Endometrium (tissue), 2 donors: ENCODE data around the gene LRRC45.

ENCODE experiments used
- FAIRE-seq: peaks from 2 replicates; lab custom pipeline; 2012; peaks lifted over from hg19 to GRCh38; lab: Jason Lieb, UNC
- donor health status: control.
- donor health status: control.

The LRRC45 gene

DNA sequence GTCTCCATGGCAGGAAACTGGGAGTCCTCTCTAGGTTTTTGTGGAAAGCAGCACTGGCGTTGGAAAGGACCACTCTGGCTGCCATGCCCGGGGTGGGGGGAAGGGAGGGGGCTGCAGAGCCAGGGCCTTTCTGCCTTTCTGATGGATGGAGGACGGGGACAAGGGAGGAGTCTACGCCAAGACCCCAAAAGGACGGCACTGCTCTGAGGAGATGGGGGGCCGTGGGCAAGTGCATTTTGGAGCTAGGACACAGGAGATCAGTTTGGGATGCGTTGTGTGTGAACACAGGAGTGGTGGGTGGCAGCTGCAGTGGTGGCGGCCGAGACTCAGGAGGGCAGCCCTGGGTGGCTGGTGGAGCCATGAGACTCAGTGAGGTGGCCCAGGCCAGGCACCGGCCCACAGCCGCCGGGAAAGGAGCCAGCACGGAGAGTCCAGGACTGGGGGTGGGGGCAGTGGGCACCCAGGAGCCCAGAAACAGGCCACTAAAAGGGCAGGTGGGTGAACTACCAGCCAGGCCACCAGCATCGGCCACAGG lies 2.5 kb upstream of the LRRC45 start:
- FAIRE-seq: no peak

DNA sequence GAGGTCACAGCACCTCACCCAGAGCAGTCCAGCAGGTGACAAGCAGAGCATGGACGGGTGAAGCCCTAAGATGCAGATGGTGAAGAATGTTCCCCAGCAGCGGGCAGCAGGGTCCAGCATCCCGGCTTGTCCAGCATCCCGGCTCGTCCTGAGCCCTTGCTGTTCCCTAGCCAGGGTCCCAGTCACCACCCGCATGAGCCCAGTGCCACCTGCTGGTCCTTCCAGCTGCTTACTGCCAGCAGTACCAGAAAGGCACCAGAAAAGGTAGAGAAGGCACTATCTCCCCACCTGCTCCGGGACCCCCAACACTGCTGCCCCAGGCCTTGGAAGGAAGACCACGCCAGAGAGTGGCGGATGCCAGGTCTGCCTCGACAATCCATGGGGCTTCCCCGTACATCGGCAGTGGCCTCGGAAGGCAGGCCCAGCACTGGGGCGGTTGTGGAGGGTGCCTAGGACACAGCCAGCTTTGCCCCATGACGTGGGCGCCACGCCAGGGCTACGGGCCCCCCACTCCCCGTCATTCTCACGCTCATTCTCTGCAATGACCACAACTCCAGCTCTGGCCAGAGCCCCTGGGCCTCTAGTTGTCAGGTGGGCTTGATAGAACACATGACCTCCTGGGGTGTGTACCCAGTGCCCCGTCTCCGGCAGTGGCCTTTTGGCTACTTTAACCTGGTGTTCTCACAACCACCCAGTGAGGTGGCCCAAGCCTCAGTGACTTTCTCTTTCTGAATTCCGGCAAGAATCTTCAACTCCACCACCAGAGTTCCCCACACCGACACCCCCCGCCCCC lies 1.8 kb upstream of the LRRC45 start:
- no peak for FAIRE-seq

DNA sequence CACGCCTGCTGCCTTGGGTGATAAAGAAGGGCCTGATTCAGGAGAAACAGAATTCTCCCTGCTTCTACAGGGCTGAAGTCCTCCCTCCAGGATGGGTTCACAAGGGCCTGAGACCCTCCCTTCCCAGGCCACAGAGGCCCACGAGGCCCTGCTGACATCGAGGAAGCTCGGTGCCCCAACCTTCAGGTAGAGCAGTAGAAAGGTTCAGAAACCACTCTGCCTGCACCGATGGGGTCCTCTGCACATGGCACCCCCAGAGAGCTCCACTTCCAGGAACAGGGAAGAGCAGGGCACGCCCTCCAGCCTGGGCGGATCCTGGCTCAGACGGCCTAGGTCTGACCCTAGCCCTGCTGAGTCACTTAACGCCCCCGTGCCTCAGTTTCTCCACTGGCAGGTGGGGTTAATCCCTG lies 1.2 kb upstream of the LRRC45 start:
- FAIRE-seq: no peak

DNA sequence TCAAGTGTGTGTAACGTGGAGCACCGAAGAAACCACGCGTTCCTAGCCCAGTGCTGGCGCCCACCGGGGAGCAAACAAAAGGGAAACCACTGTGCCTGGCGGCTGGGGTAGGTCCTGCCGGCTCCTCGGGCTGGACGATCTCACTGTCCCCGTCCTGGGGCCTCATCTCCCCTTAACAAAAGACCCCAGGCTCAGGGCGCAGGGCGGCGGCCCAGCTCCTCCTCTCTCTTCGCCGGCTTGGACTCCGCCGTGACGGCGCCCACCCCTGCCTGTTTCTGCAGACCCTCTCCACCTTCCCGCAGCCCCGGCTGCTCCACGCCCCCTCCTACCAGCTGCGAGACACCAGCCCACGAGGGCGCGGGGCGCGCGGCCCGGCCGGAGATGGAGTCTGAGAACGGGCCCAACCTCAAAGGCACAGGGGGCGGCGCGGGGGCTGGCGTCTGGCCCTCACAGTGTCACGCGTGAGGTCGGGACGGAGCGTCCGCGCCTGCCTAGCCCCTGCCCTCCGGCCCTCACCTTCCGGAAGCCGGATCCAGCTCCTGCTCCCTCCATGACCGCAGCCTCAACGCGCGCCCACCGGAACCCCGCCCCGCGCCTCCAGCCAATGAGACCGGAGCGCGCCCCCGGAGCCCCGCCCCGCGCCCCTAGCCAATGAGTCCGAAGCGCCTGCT lies 660 bp upstream of the LRRC45 start, which contains the start of gene CENPX:
CENPX (minus strand) TSS at position 569 of the 671 bp plus-strand sequence; CDS start at position 552, 17 bp downstream.
- no peak for FAIRE-seq

DNA sequence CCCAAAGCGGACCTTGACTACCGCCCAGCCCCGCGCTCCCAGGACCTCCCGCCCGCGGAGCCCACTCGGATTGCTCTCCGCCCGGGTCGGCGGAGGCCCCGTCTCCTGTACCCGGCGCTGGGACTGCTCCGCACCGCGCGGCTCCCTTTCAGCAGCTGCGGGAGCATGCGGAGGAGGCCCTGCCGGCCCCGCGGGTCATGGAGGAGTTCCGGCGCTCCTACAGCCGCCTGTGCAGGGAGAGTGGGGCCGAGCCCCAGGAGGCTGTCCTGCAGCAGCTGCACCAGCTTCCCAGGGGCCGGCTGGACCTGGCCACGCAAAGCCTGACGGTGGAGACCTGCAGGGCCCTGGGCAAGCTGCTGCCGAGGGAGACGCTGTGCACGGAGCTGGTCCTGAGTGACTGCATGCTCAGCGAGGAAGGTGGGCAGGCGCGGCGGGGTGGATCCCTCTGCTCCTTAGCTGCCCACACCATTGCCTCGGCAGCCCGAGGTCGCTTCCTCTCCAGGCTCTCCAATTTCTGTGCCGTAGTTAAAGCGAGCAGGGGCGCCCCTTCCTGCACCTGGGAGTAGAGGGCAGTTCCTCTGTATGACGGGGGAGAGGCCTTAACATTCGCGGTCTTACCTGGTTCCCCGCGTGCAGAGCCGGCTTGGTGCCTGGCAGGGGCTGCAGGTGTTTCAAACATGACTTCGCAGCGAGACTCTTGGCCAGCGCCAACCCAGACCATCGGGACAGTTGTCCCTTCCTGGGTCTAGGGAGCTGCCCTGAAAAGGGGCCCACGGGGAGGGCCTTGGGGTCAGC lies 539 bp downstream of the LRRC45 start:
- FAIRE-seq: no peak

DNA sequence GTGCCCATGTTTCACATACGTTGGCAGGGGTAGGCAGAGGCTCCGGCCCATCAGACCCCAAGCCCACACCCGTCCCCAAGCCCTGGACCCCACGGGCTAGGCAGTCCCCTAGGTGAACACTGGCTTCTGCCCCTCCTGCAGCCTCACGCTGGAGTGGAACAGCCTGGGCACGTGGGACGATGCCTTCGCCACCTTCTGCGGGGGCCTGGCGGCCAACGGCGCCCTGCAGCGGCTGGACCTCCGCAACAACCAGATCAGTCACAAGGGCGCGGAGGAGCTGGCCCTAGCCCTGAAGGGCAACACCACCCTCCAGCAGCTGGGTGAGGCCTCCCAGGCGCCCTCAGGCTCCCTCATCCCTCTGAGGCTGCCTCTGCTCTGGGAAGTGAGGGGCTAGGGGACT lies 1.8 kb downstream of the LRRC45 start:
- no peak for FAIRE-seq

DNA sequence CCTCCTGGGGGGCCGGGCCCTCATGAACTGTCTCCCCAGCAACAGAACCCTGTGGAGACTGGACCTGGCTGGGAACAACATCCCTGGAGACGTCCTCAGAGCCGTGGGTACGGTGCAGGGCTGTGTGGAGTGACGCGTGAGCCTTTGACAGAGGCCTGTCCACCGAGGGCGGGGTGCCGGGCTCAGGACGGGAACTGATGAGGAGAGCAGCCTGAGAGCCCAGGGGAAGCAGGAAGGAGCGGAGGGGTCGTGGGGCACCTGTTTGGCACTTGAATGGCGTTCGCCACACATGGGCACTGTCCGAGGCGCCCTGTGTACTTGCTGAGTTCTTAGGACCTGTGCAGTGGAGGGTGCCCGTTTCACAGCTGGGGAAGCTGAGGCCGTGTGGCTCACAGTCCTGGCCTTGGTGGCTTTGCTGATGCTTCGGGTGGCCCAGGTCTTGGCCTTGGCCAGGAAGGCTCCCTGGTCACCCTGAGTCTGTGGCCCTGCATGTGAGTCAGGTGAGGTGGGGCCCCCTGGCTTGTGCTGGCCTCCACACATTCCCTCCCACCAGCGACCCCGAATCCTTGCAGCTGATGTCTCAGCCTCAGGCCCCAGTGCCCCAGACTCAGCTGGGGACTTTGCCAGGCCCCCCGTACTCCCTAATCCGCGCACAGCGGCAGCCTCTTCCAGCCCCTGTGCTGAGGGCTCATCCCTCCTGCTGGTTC lies 2.4 kb downstream of the LRRC45 start:
- FAIRE-seq: no peak

DNA sequence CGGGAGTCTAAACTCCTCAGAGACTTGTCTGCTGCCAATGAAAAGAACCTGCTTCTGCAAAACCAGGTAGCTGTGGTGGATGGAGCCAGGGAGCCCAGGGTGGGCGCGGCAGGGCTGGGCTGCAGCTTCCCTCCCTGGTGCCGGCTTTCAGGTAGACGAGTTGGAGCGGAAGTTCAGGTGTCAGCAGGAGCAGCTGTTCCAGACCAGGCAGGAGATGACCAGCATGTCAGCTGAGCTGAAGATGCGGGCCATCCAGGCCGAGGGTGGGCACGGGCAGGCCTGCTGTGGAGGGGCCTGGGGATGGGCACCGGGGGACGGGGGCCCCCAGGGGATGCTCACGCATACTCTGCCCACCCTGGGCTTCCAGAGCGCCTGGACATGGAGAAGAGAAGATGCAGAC lies 5.1 kb downstream of the LRRC45 start:
- no peak for FAIRE-seq

DNA sequence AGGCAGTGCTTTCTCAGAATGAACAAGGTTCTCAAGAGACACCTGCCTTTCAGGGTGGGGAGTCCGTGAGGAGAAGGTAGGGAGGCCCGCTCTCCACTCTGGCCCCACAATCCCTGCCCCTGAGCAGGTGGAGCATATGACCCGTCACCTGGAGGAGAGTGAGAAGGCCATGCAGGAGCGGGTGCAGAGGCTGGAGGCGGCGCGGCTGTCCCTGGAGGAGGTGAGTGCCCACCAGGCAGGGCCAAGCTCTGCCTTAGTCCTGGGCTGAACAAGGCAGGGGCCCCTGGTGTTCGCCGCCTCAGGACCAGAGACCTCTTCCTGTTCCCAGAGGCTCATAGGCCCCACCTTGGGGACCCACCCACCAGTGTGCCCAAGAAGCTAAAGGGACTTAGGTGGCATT lies 5.9 kb downstream of the LRRC45 start:
- no peak for FAIRE-seq

DNA sequence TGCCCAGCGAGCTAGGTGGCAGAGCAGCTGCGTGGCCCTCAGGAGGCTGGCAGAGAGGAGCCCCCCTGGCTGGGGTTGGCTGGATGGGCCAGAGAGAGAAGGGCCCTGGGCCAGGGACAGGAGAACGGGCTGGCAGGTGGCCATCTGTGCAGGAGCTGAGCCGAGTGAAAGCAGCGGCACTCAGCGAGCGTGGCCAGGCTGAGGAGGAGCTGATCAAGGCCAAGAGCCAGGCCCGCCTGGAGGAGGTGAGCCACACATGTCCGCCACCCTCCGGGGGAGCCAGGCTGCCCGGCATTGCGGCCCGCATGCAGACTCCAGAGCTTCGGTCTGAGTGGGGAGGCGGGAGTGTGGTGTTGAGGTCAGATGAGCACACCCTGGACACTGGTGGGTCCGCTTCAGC lies 6.3 kb downstream of the LRRC45 start:
- FAIRE-seq: no peak

DNA sequence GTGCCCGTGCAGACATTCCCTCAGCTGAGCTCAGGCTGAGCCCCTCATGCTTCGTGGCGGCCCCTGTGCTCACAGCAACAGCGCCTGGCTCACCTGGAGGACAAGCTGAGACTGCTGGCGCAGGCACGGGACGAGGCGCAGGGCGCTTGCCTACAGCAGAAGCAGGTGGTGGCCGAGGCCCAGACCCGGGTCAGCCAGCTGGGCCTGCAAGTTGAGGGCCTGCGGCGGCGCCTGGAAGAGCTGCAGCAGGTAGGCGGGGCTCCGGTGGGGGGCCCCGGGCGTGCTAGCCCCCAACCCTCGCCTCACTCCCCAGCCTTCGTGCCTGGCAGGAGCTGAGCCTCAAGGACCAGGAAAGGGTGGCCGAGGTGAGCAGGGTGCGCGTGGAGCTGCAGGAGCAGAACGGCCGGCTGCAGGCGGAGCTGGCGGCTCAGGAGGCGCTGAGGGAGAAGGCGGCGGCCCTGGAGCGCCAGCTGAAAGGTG lies 6.9 kb downstream of the LRRC45 start:
- no peak for FAIRE-seq

DNA sequence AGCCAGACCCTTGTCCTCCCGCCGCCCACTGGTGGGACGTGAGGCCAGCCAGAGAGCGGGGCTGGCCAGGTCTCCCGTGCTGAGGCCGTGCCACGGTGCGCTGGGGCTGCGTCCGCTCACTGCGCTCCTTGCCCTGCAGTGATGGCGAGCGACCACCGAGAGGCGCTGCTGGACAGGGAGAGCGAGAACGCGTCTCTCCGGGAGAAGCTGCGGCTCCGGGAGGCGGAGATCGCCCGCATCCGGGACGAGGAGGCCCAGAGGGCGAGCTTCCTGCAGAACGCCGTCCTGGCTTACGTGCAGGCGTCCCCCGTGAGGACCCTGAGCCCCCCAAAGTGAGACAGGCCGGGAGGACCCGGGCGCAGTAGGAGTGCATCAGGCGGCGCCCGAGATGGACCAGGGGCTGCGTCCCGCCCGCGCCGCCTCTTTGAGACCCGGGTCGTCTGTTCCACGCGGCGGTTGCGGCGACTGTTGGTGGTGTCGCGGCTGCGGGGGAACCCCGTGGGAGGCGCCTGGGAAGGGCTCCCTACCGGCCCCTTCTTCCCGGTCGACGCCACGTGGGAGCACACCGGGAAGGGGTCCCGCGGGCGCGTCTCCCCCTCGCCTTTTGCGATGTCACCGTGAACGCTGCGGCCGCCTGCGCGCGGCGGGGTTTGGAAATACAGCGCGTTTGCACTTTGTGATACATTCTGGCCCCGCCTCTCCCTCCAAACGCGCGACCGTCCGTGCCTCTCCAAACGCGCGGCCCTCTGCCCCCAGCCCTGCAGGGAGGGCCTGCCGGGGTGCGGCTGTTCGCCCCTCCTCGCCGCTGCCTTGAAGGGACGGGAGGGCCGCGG lies 7.6 kb downstream of the LRRC45 start:
- FAIRE-seq: no peak

DNA sequence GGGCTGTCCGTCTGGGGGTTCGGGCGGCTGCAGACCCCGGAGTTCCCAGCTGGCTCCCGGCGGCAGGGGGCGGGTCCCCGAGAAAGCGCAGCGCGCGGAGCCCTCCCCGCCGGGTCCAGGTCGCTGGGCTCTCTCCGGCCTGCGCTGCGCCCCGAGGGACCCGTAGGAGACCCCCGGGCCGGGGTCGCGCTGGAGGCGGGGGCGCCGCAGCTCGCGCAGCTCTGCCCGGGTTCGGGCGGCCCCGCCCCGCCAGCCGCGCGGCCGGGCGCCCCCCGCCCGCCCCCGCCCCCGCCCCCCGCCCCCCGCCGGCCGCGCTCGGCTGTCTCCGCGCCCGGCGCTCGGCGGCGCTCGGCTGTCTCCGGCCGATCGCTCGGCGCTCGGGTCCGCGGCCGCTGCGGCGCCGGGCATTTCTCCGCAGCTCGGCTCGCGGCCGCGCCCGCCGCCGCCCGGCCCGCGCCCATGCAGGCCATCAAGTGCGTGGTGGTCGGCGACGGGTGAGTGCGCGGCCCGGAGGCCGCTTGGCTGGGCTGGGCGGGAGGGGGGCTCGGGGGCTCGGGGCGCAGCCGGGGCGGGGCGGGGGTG lies 8.3 kb downstream of the LRRC45 start, which contains the start of gene RAC3:
RAC3 (plus strand) TSS at position 376 of the 582 bp plus-strand sequence; CDS start at position 460, 84 bp downstream.
- no peak for FAIRE-seq

DNA sequence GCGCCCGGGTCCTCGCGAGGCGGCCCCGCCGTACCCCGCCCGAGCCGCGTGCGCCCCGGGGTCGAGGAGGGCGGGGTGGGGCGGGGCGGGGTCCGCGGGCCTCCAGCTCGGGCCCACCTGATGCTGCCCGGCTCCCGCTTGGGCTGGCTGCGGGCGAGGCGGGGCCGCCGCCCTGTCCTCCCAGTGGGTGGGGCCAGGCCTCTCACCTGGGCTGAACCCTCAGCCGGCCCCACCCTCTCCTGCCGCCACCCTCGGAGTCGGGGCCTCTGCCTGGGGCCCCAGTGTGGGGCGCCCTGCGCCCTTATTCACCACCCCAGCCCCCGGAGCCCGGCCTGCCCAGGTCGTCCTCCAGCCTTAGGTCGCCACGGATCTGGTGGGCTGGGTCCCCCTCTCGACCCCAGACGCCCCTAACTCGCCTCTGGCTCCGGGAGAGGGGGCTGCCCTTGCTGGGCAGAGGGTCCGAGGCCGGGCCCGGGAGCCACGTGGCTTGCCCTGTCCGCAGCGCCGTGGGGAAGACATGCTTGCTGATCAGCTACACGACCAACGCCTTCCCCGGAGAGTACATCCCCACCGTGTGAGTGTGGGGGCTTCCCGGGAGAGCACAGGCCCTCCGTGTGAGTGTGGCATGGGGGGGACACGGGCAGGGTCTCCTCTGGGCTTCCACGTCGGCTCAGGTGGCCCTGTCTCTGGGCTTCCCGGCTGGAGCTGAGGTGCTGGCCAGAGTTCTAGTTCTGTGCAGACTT lies 9.0 kb downstream of the LRRC45 start:
- FAIRE-seq: no peak

DNA sequence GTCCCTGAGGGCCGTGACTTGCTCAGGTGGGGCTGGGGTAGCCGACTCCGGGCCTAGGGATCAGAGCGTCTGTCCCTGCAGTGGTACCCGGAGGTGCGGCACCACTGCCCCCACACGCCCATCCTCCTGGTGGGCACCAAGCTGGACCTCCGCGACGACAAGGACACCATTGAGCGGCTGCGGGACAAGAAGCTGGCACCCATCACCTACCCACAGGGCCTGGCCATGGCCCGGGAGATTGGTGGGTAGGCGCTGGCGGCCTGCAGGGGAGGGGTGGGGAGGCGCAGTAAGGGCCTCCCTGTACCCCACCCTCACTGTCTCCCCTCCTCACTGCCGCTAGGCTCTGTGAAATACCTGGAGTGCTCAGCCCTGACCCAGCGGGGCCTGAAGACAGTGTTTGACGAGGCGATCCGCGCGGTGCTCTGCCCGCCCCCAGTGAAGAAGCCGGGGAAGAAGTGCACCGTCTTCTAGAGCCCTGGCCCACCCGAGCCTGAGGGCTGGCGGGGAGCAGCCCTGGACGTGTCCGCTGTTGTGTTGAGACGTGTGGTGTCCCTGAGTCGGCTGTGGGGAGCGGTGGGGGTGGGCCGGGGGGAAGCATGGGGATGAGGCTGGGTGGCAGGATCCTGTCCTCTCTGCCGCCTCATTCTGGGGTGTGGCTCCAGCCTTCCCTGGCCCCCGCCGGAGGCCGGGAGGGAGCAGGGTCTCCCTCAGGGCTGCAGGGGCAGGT lies 10.4 kb downstream of the LRRC45 start:
- no peak for FAIRE-seq

DNA sequence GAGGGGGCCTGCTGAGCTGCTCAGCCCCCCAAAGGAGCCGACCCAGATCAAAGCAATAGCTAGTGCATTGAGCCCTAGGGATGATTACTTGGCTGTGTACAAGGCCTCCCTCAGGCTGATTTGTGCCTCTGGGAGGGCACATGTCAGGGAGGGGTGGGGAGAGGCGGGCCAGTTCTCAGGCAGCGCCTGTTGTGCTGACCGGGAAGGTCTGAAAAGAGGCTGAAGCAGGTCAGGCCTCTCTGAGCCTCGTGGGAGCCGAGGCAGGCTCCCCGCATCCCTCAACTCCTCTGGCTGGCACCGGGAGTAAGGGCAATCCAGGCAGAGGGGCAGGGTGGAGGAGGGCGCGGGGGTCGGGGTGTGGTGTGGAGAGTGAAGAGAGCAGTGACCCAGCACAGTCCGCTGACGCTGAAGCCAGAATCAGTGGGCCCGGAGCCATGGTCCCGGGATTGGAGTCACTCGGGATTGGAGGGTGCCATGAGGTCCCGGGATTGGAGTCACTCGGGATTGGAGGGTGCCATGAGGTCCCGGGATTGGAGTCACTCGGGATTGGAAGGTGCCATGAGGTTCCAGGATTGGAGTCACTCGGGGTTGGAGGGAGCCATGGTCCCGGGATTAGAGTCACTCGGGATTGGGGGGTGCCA lies 11.4 kb downstream of the LRRC45 start:
- no peak for FAIRE-seq

DNA sequence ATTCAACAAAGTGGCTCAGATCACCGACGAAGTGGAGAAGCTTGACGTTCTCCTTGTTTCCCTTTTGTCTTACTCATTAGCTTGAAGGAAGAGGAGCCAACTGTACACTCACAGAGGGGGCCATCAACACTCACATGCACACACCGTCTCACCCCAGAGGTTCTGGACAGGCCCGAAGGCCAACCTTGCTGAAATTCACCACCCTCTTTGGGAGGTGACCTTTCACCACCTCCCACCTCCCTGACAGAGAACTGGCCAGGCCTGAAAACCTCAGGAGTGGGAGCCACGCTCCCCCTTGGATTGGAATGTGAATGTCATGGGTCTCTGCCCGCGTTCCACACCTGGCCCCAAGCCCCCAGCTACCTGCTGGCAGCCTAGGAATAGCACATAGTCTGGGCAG lies 12.4 kb downstream of the LRRC45 start:
- FAIRE-seq: no peak

DNA sequence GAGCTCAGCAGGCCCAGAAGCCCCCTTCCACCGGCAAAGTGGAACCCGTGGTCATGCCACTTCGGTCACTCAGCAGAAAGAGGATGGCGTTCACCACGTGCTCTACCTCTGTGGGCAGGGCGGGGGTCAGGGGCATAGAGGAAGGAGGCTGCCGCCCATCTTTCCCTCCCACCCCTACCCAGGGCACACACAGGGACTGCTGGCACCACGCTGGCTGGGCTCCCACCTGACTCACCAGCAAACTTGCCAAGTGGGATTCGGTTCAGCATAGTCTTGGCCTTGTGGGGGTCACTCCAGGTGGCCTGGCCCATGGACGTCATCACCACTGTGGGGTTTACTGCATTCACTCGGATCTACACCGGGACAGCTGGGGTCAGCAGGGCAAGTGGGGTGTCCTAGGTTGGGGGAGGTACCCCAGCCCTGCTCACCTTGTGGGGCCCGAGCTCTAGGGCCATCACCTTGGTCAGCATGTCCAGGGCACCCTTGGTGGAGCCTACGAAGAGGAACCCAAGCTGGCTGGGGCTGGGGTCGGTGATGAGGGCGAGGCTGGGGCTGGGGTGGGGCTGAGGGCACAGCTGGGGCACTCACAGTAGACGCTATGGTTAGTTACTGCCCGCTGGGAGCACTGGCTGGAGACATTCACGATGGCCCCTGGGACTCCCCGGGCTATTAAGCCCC lies 13.0 kb downstream of the LRRC45 start:
- no peak for FAIRE-seq
